Heart right ventricle (tissue), 16 donors: ENCODE measurements around the gene PATJ. TPM values are rescaled to one million over a fixed set of nuclear protein-coding genes. Genes with fewer than 3 reads are reported as not detected.

ENCODE experiments used
- ATAC-seq, 8 donors: fragments of 200-7000 bp; cut with Tn5 transposase; one replicate each; pipeline ENCODE4 v1.9.1; 2020; ENCODE audit warnings: mild to moderate bottlenecking in 8 of 8, moderate library complexity in 8 of 8, moderate number of reproducible peaks in 1 of 8
- DNase-seq, 2 donors: peaks; one replicate each; pipeline ENCODE4 v3.0.0-alpha.2; 2020
- H3K27ac ChIP-seq, 10 donors: fragments of 200-600 bp; sonication (generic) in 2 of 10; one replicate each; pipeline versions ENCODE4 v1.5.0 to v1.8.0; 2020 to 2022; ENCODE audit warnings: mild to moderate bottlenecking in 3 of 10
- H3K27me3 ChIP-seq, 7 donors: fragments of 200-600 bp; one replicate each; pipeline ENCODE4 v1.8.0; 2021 to 2022; ENCODE audit warnings: mild to moderate bottlenecking in 2 of 7
- H3K36me3 ChIP-seq, 9 donors: fragments of 200-600 bp; sonication (generic) in 1 of 9; one replicate each; pipeline versions ENCODE4 v1.5.0 to v1.8.0; 2020 to 2022; ENCODE audit warnings: mild to moderate bottlenecking in 2 of 9
- H3K4me1 ChIP-seq, 9 donors: fragments of 200-600 bp; sonication (generic) in 1 of 9; one replicate each; pipeline versions ENCODE4 v1.5.0 to v1.8.0; 2020 to 2022; ENCODE audit warnings: mild to moderate bottlenecking in 4 of 9
- H3K4me3 ChIP-seq, 10 donors: fragments of 200-600 bp; sonication (generic) in 2 of 10; one replicate each; pipeline versions ENCODE4 v1.5.0 to v1.8.0; 2020 to 2022; ENCODE audit warnings: mild to moderate bottlenecking in 7 of 10, moderate library complexity in 2 of 10
- H3K9me3 ChIP-seq, 11 donors: fragments of 200-600 bp in 10 of 11; sonication (generic) in 2 of 11; one replicate each; pipeline versions ENCODE4 v1.5.0 to v1.8.0; 2013 to 2022; ENCODE audit warnings: mild to moderate bottlenecking in 2 of 11, control low read depth in 1 of 11, moderate library complexity in 1 of 11
- WGBS, 2 donors: extraction: QIAGEN DNeasy Blood & Tissue Kit; methylation state at CpG; one replicate each; pipeline ENCODE4 v1.1.7; 2013; ENCODE audit warnings: inconsistent platforms in 1 of 2; 5-methylcytosine and 5-hydroxymethylcytosine counted together
- intact Hi-C, 10 donors: fragments of 100-400 bp; cut with DNase I; formaldehyde crosslinking; loops; one replicate each; pipeline versions ENCODE4 v1.11.1 to v1.14.2; 2022
- polyA plus RNA-seq, 2 donors: library from polyadenylated mRNA; stranded (reverse); fragments of 200-250 nt; gene quantifications; one replicate each; pipeline ENCODE4 v1.2.3, GENCODE V29; 2013
- total RNA-seq, 10 donors: library from RNA; stranded (reverse); fragmentation: NEBNext Ultra II Directional in 3 of 10; extraction: Animal tissue kit (Norgen Biotek cat#: 25700) in 3 of 10; gene quantifications; one replicate each; pipeline versions ENCODE4 v1.2.1 to v1.2.4, GENCODE V29; 2021 to 2023
- TF ChIP-seq, protein P1 (sequence below), 9 donors: fragments of 200-600 bp; sonication (generic) in 2 of 9; IDR thresholded peaks; one replicate each; pipeline versions ENCODE4 v1.5.0 to v1.8.0; 2021 to 2022; ENCODE audit warnings: antibody characterized with exemption in 9 of 9, mild to moderate bottlenecking in 5 of 9, moderate library complexity in 1 of 9
- donor health status: Arrhythmogenic right ventricular cardiomyopathy.
- donor health status: ischemic (EF 13 %, LVEDD 7.1; RV severe dilation, severe dysfunction).
- donor health status: healthy with polysubstance abuse.
- donor health status: DM: no; HTN: yes; CAD: no.
- donor health status: DM: no; HTN: no; CAD: no.
- donor health status: ischemic (EF 25% LVEDD 6.9; RV normal size, moderate dysfunction).
- donor health status: ischemic (EF 25% LVEDD 5.7; RV mildly dilated, moderate dysfunction).
- donor health status: healthy.
- donor health status: DM: yes; HTN: yes; CAD: no.
- donor health status: Ischemic cardiomyopathy.
- donor health status: ischemic (EF 35%, LVEDD 5.7; RV mildly dilated, moderate dysfunction).
- donor health status: nonischemic (EF 11% LVEDD 7.7; RV severe dilation, severe dysfunction).
- donor health status: DM: yes; HTN: yes; CAD: no.
- donor health status: PGD.
- donor health status: ischemic (EF 29% LVEDD 5.4; RV normal size, mild dysfunction).
- donor health status: nonischemic (EF 23%, LVEDD 6.1; RV moderate dilation, normal function).

PATJ gene
- total and polyA plus RNA-seq, 12 donors, result 3.7 to 213 (median 119) TPM

DNA sequence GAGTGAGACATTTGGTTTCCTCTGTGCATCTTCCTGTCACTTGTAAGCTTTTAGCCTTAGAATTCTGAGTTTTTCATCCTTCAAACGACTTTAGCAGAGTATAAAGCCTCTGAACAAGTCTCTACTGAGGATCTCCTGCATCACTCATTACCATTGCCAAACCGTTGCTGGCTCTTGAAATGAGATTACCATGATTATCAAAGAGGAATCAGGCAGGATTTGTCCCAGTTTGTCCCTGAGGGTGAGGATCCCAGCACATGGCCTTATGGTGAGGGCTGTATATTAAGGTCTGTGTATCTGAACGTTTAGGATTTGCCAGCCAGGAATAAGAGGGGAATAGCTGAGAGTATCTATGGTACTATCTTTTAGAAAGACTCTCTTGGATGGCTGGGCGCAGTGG is 282.9 kb downstream of the PATJ start:
- ATAC-seq (peak in 1 of 8 donors; percentile 35), DNase-seq (no peak)
- no peaks in the 10 kb centered on the region for H3K27me3 ChIP-seq
- peak overlapping the region in 2 of 10 donors; percentile 9 to 49 for H3K27ac ChIP-seq
- intact Hi-C loops, result no loop called here
- TF ChIP-seq, protein P1, sequence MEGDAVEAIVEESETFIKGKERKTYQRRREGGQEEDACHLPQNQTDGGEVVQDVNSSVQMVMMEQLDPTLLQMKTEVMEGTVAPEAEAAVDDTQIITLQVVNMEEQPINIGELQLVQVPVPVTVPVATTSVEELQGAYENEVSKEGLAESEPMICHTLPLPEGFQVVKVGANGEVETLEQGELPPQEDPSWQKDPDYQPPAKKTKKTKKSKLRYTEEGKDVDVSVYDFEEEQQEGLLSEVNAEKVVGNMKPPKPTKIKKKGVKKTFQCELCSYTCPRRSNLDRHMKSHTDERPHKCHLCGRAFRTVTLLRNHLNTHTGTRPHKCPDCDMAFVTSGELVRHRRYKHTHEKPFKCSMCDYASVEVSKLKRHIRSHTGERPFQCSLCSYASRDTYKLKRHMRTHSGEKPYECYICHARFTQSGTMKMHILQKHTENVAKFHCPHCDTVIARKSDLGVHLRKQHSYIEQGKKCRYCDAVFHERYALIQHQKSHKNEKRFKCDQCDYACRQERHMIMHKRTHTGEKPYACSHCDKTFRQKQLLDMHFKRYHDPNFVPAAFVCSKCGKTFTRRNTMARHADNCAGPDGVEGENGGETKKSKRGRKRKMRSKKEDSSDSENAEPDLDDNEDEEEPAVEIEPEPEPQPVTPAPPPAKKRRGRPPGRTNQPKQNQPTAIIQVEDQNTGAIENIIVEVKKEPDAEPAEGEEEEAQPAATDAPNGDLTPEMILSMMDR (IDR thresholded peaks at IDR 0.05), result no peak
- peaks cover 0 to 13% (median 5%) of the 10 kb centered on the region in 9 donors for H3K4me1 ChIP-seq
- WGBS, 2 donors, result 61 to 65% methylated on average over 4 of the region's 4 CpGs
- H3K36me3 ChIP-seq, result no peaks in the 10 kb centered on the region
- H3K9me3 ChIP-seq, result peaks cover 0 to 10% (median 0%) of the 10 kb centered on the region in 11 donors
- no peak overlapping the region for H3K4me3 ChIP-seq

DNA sequence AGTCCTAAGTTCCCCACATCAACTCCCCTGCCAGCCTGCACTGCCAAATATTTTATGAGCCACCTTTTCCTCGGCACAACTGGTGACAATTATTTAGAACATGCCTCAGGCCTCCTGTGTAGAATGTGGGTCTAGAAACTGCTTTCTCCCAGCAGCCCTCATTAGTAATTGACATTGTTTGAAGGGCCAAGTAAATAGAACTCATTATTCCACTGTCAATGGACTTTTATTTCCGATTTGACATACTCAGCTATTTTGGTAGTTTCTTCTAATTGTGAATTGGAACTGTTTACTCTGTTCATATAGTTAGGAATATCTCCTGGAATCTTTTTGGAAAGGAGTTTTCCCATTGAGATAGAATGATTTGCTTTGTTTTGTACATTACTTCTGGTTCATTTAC is 283.6 kb downstream of the PATJ start:
- intact Hi-C loops, result no loop called here
- Histone ChIP-seq H3K27me3 (no peaks in the 10 kb centered on the region), H3K4me1 (peaks cover 0 to 13% (median 5%) of the 10 kb centered on the region in 9 donors), H3K4me3 (no peak overlapping the region), H3K9me3 (peaks cover 0 to 10% (median 0%) of the 10 kb centered on the region in 11 donors), H3K36me3 (no peaks in the 10 kb centered on the region), H3K27ac (no peak overlapping the region)
- 72 to 76% methylated on average over 2 of the region's 2 CpGs for WGBS, 2 donors
- DNase-seq, result no peak
- no peak for ATAC-seq
- TF ChIP-seq, protein P1 (IDR thresholded peaks at IDR 0.05), result no peak

DNA sequence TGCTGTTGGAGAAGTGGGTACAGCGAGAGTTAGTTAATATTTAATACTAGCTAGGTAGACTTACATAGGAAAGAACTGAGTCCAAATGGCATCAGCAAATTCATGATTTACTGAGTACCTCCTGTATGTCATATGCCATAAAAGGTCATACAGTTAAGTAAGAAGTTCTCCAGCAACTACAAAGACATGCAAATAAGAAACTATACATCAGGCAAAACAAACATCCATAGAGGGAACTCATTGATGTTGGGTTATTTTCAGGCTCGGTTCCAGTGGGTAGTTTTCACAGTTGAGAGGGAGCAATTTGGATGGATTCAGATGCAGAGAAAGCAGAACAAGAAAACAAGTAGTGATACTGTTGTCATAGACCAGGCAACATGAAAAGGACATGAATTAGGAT is 287.4 kb downstream of the PATJ start:
- ATAC-seq, result no peak
- Histone ChIP-seq H3K4me1 (peaks cover 0 to 25% (median 5%) of the 10 kb centered on the region in 9 donors), H3K4me3 (no peak overlapping the region), H3K36me3 (no peaks in the 10 kb centered on the region), H3K9me3 (peaks cover 0 to 10% (median 0%) of the 10 kb centered on the region in 11 donors), H3K27me3 (no peaks in the 10 kb centered on the region), H3K27ac (no peak overlapping the region)
- no peak for DNase-seq
- WGBS, 2 donors, result 84 to 86% methylated on average over 2 of the region's 2 CpGs
- TF ChIP-seq, protein P1 (IDR thresholded peaks at IDR 0.05), result no peak
- intact Hi-C loops, result no loop called here

DNA sequence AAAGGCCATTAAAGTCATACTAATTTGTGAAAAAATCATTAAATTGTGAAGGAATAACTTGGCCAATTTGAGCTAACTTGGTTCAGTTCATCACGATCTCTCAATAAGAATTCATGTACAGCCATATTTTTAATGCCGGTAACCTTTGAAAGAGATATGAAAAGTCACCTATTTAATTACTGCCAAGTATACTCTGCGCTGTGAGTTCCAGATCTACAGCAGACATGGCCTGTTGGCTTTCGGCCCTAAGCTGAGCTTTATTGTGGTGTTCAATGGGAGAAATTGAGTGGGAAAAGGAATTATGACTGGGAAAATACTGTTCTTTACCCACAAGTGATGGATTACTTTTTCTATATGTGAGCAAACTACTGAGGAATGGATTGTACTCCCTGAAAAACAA is 292.5 kb downstream of the PATJ start:
- H3K9me3 ChIP-seq, result no peaks in the 10 kb centered on the region
- ATAC-seq (peak in 2 of 8 donors; percentile 37 to 58), DNase-seq (no peak)
- no peak overlapping the region for H3K4me3 ChIP-seq
- no peaks in the 10 kb centered on the region for H3K27me3 ChIP-seq
- WGBS, 2 donors, result 57 to 75% methylated on average over 4 of the region's 4 CpGs
- intact Hi-C loops, result no loop called here
- TF ChIP-seq, protein P1 (IDR thresholded peaks at IDR 0.05), result no peak
- no peaks in the 10 kb centered on the region for H3K36me3 ChIP-seq
- H3K4me1 ChIP-seq, result peaks cover 0 to 26% (median 0%) of the 10 kb centered on the region in 9 donors
- H3K27ac ChIP-seq, result no peak overlapping the region
